ENCODE results near the gene CD151.

CD151 gene

DNA sequence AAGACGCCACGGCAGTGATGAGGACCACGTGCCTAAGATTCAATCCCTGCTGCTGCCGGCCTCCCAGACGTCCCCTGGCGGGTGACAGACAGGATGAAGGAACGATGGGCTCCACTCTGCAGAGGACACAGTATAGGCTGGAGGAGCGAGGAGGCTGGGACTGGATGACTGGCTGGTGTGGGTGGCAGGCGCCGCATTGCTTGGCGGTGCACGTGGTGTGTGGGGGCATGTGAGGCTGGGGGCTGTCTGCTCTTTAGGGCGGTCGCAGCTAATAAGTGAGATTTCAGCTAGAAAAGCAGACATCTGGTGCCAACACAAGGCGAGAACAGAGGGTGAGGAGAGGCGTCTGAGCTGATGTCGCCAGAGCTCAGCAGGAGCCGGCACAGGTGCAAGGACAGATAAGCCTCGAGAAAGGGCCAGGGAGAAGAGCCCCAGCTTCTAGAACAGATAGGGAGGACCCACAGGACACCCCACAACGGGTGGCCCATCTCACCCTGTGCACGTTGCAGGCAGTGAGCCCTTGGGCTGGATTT lies 43.1 kb downstream of the CD151 start:
- no peak for DNase-seq

DNA sequence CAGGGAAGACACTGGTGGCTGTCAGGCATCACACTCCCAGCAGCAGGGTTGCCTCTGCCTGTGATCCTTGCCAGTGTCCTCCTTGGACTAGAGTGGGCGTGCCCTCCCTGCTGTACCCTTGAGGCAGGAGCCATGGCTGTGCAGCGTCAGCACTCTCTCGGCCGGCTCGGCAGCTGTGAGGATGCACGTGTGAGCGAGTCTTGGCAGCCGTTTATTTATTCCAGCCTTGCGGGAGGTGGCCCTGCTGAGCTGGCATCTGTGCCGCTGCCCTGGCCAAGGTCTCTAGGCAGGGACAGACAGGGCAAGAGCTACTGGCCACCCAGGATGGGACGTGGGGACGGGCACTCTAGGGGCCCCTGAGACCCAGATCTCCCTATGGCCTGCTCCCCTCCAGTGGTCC lies 43.8 kb downstream of the CD151 start:
- DNase-seq: no peak

DNA sequence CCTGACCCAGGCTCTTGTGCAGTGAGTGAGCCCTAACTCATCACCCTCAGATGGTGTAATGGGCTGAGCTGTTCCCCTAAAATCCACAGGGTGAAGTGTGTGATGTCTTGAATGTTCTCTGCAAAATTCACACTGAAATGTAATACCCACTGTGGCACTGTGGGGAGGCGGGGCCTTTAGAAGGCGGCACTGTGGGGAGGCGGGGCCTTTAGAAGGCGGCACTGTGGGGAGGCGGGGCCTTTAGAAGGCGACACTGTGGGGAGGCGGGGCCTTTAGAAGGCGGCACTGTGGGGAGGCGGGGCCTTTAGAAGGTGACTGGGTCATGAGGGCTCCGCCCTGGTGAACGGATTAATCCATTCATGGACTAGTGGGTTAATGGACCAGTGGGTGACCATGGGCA lies 44.8 kb downstream of the CD151 start:
- no peak for DNase-seq

DNA sequence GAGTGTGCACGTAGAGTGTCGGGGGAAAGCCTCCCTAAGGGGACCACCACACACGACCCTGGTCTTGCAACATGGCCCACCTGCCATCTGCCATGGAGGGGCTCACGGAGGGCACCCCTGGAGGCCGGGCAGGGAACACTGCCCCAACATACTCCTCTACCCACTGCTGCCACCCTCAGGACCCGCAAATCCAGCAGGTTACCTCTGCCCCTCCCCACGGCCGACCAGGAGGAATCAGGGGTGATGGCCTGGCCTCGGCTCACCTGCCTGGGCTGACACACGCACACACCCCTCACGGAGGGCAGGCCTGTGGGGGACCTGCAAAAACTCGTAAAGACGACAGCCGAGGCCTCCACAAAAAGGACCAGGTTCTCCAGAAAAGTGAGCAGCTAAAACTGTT lies 47.7 kb downstream of the CD151 start:
- no peak for DNase-seq

DNA sequence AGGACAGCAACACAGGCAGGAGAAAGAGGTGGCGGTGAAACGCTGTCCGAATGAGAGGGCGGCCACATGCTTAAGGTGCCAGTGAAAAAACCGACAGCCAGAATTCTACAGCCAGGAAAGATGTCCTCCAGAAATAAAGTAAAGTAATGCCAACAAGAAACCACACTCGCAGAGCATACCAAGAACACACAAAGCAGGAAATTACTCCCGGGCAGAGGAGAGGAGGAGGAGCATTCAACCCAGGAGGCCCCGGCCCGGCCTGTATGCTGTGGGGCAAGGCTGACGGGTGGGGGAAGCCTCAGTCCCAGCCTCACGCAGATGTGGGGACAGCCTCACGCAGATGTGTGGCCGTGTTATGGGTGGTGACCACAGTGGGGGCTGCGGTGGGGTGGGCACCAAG lies 49.8 kb downstream of the CD151 start:
- no peak for DNase-seq

DNA sequence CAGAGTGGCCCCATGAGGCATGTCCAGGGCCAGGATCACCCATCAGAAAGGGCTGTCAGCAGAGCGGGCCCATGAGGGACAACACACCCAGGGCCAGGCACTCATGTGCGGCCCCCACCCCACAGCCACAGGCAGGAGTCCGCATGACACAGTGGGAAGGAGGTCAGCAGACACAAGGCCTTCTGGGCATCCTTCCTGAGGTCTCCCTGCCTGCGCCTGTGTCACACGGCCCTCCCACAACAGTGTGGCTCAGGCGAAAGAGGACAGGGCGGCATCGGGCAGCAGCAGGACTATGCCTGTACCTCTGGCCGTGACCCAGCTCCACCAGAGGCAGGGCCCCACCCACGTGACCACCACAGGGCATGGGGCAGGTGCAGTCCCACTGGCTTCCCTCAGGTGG lies 50.8 kb downstream of the CD151 start:
- no peak for DNase-seq

DNA sequence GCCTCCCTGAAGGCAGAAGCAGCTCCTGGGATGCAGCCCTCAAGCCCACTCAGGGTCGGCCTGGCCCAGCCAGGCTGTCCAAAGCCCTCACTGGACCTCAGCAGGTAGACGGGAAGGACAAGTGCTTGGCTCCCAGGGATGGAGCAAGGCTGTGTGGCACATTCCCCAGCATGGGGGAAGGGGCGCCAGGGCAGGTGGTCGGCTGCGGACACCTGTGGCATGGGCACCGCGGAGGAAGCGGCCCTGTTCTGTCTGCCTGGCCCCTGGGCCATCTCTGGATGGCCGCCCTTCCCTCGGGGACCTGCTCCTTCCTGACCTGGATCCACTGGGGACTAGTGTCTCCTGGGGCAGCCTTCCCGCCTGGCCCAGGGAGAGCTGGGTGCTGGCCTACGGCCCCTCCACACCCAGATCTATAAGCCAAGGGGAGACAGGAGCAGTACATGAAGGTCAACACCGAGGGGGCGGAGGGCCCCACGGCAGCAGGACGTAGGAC lies 51.9 kb downstream of the CD151 start:
- DNase-seq: no peak

DNA sequence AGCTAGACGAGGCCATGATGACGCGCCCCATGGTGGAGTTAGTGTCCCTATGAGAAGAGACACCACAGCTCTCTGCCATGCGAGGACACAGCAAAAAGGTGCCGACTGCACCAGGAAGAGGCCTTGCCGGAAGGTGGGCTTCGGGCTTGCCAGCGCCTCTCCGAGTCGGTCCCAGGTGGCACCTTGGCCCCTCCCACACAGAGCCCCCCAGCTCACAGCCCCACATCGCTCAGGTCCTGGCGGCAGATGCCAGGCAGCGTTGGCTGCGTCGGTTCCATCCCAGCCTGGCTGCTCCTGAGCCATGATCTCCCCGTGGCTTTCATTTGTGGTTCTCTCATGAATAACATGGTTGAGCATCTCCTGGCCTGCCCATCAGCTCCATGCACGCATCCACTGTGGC lies 53.8 kb downstream of the CD151 start:
- DNase-seq: no peak

DNA sequence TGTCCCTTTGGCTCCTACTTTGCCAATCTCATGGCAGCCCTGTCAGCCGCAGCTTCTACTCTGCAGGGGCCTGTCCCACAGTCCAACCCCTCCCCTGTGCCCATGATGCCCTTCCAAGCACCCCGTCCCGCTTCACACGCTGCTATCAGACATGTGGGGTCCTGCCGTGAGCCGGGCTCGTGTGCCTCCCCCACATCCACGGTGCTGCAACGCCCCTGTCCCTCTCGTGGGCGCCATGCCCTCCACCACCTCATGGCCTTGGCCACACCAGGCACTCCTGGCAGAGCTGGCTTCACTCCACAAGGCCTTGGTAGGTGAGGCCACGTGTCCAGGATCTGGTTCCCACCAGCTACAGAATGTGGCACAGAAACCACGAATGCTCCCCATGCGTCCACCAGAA lies 54.8 kb downstream of the CD151 start:
- DNase-seq: no peak

All from GF-D8 (cell line).